ENCODE measurements around the gene ANGPTL1. TPM values are rescaled to one million over a fixed set of nuclear protein-coding genes. Genes with fewer than 3 reads are reported as not detected.

ANGPTL1 gene
- total RNA-seq, 1 experiment from 2014 or later, result not detected

- no TSS peak for BruUV-seq (replicated peaks)
- H3K9me3 Mint-ChIP-seq (ENCODE audit: unreplicated experiment), result no peaks in the 10 kb centered on the region
- DNase-seq (ENCODE audit: unreplicated experiment), result no peak
- POLR2A ChIA-PET, result interaction anchor here (0.6 to 1.5 kb wide), 2 partner anchors 16 to 196 kb away, joined by 3 to 5 read pairs; partner anchors contain the start of gene ANGPTL1
- no peak overlapping the region for H3K4me3 Mint-ChIP-seq (ENCODE audit: unreplicated experiment)
- TF ChIP-seq CTCF (IDR thresholded peaks at IDR 0.05; ENCODE audit: unreplicated experiment), result no peak
- peak overlapping the region; percentile 12 for H3K27ac Mint-ChIP-seq (ENCODE audit: low read depth, unreplicated experiment)
- intact Hi-C loops (cut with micrococcal nuclease), result no loop called here
- CTCF ChIA-PET, result interaction anchor here (0.5 to 0.8 kb wide), 2 partner anchors 14 to 73 kb away, joined by 3 to 4 read pairs; no protein-coding TSS in a partner anchor
- peaks cover 10% of the 10 kb centered on the region for H3K4me1 Mint-ChIP-seq (ENCODE audit: insufficient read depth, unreplicated experiment)
- H3K36me3 Mint-ChIP-seq (ENCODE audit: insufficient read depth, unreplicated experiment), result peaks cover 10% of the 10 kb centered on the region
- no peaks in the 10 kb centered on the region for H3K27me3 Mint-ChIP-seq (ENCODE audit: insufficient read depth, unreplicated experiment)
These were observed 15.7 kb upstream of the ANGPTL1 start for GRCh38 chr1:178886551-178886950.

GRCh38 chr1:178885869-178886268 lies 15.0 kb upstream of the ANGPTL1 start:
- CTCF ChIA-PET, result interaction anchor here (0.6 kb wide), 1 partner anchor 551 kb away, joined by 3 read pairs; no protein-coding TSS in a partner anchor
- intact Hi-C loops (cut with micrococcal nuclease), result no loop called here
- Mint-ChIP-seq H3K9me3 (ENCODE audit: unreplicated experiment) (no peaks in the 10 kb centered on the region), H3K4me3 (ENCODE audit: unreplicated experiment) (no peak overlapping the region), H3K4me1 (ENCODE audit: insufficient read depth, unreplicated experiment) (peaks cover 10% of the 10 kb centered on the region), H3K36me3 (ENCODE audit: insufficient read depth, unreplicated experiment) (peaks cover 10% of the 10 kb centered on the region), H3K27ac (ENCODE audit: low read depth, unreplicated experiment) (no peak overlapping the region), H3K27me3 (ENCODE audit: insufficient read depth, unreplicated experiment) (no peaks in the 10 kb centered on the region)
- no peak for DNase-seq (ENCODE audit: unreplicated experiment)
- POLR2A ChIA-PET, result interaction anchor here (0.6 to 1.5 kb wide), 2 partner anchors 16 to 196 kb away, joined by 3 to 5 read pairs; partner anchors contain the start of gene ANGPTL1
- BruUV-seq (replicated peaks), result no TSS peak
- no peak for TF ChIP-seq CTCF (IDR thresholded peaks at IDR 0.05; ENCODE audit: unreplicated experiment)

GRCh38 chr1:178881950-178882349 lies 11.1 kb upstream of the ANGPTL1 start:
- intact Hi-C loops (cut with micrococcal nuclease), result no loop called here
- CTCF ChIA-PET, result interaction anchor here (3.6 kb wide), 1 partner anchor 121 kb away, joined by 19 read pairs; no protein-coding TSS in a partner anchor
- no peak overlapping the region for H3K27ac Mint-ChIP-seq (ENCODE audit: low read depth, unreplicated experiment)
- H3K36me3 Mint-ChIP-seq (ENCODE audit: insufficient read depth, unreplicated experiment), result peaks cover 8% of the 10 kb centered on the region
- DNase-seq (ENCODE audit: unreplicated experiment), result no peak
- POLR2A ChIA-PET, result interaction anchor here (1.1 kb wide), 1 partner anchor 17 kb away, joined by 3 read pairs; no protein-coding TSS in a partner anchor
- no peak overlapping the region for H3K4me3 Mint-ChIP-seq (ENCODE audit: unreplicated experiment)
- H3K9me3 Mint-ChIP-seq (ENCODE audit: unreplicated experiment), result no peaks in the 10 kb centered on the region
- peaks cover 10% of the 10 kb centered on the region for H3K4me1 Mint-ChIP-seq (ENCODE audit: insufficient read depth, unreplicated experiment)
- no peaks in the 10 kb centered on the region for H3K27me3 Mint-ChIP-seq (ENCODE audit: insufficient read depth, unreplicated experiment)
- BruUV-seq (replicated peaks), result no TSS peak
- no peak for TF ChIP-seq CTCF (IDR thresholded peaks at IDR 0.05; ENCODE audit: unreplicated experiment)

- BruUV-seq (replicated peaks), result no TSS peak
- no peak for TF ChIP-seq CTCF (IDR thresholded peaks at IDR 0.05; ENCODE audit: unreplicated experiment)
- Mint-ChIP-seq H3K4me1 (ENCODE audit: insufficient read depth, unreplicated experiment) (no peaks in the 10 kb centered on the region), H3K27ac (ENCODE audit: low read depth, unreplicated experiment) (no peak overlapping the region), H3K4me3 (ENCODE audit: unreplicated experiment) (no peak overlapping the region), H3K36me3 (ENCODE audit: insufficient read depth, unreplicated experiment) (no peaks in the 10 kb centered on the region), H3K9me3 (ENCODE audit: unreplicated experiment) (no peaks in the 10 kb centered on the region), H3K27me3 (ENCODE audit: insufficient read depth, unreplicated experiment) (no peaks in the 10 kb centered on the region)
- ChIA-PET POLR2A (interaction anchor here (0.7 kb wide), 1 partner anchor 610 kb away, joined by 3 read pairs; no protein-coding TSS in a partner anchor), CTCF (no interaction called here)
- intact Hi-C loops (cut with micrococcal nuclease), result no loop called here
- no peak for DNase-seq (ENCODE audit: unreplicated experiment)
These were observed 7.0 kb upstream of the ANGPTL1 start for GRCh38 chr1:178877896-178878295.
